ENCODE measurements around the gene TRABD2B. TPM values are rescaled to one million over a fixed set of nuclear protein-coding genes. Genes with fewer than 3 reads are reported as not detected.

The TRABD2B gene
- total and polyA plus RNA-seq, 2 of the 4 experiments (the other 2 are of a cell fraction), result not detected

DNA sequence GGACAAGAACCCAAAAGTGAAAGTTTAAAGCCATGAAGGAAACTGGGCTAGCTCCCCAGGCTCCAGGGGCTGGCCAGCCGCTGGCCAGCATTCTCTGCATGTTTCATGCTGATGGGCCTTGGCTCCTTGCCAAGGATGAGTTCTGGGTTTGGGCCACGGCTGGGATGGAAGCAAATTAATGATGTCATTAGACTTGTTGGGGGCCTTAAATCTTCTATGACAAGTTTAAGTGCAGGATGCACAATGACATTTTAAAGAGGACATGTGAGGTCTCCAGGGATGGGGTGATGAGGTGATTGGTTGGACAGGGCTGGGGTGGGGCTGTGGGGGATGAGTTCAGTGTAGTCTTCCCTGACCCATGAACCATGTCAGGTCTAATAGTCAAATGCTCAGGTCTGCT is 199.6 kb downstream of the TRABD2B start:
- H3K9me1 ChIP-seq (ENCODE audit: insufficient read depth, low read length), result no peaks in the 10 kb centered on the region
- H3K18ac ChIP-seq (ENCODE audit: low read depth, low read length), result no peak overlapping the region
- in situ Hi-C loops (cut with MboI; ENCODE audit: low sequenced_read_pairs), result no loop called here
- ChIA-PET CTCF (no interaction called here), POLR2A (ENCODE audit: unreplicated experiment) (no interaction called here)
- H3K9ac ChIP-seq (ENCODE audit: low read depth, low read length), result no peak overlapping the region
- no peaks in the 10 kb centered on the region for H3K27me3 ChIP-seq (ENCODE audit: control insufficient read depth, insufficient read depth, low read length)
- no peak overlapping the region for H3K27ac ChIP-seq (ENCODE audit: insufficient read depth, low read length)
- no peaks in the 10 kb centered on the region for H4K20me1 ChIP-seq (ENCODE audit: insufficient read depth, low read length)
- intact Hi-C loops (cut with micrococcal nuclease), result no loop called here
- no peak overlapping the region for H2AFZ ChIP-seq (replicated peaks; ENCODE audit: low read length, poor library complexity)
- H3K4me2 ChIP-seq (ENCODE audit: low read depth, low read length), result no peak overlapping the region
- H3K4ac ChIP-seq (ENCODE audit: low read depth, low read length), result no peak overlapping the region
- H3K56ac ChIP-seq (ENCODE audit: extremely low read depth, insufficient read depth, low read length), result no peak overlapping the region
- DNase-seq (no peak), ATAC-seq (ENCODE audit: low read depth) (no peak)
- H2AK5ac ChIP-seq (ENCODE audit: low read depth, low read length), result no peak overlapping the region
- no peak overlapping the region for H3K4me3 ChIP-seq (ENCODE audit: insufficient read depth, low read depth, low read length)
- no peak overlapping the region for H4K5ac ChIP-seq (ENCODE audit: low read depth, low read length)
- WGBS, 2 experiments (ENCODE audit: extremely low coverage in 2 of 2, insufficient read length in 1 of 2), result 33% methylated on average over 2 of the region's 2 CpGs; no CpG with 5 or more reads in 1 of the 2 experiments
- H2BK5ac ChIP-seq (ENCODE audit: low read depth, low read length, poor library complexity, severe bottlenecking), result no peak overlapping the region
- H3K23ac ChIP-seq (ENCODE audit: low read depth, low read length), result no peak overlapping the region
- BruUV-seq (replicated peaks), result no TSS peak
- dilution Hi-C loops (cut with HindIII; ENCODE audit: low sequenced_read_pairs, unreplicated experiment), result no loop called here
- no peak overlapping the region for H2BK120ac ChIP-seq (ENCODE audit: low read depth, low read length)
- TF ChIP-seq FOS (IDR thresholded peaks at IDR 0.05; ENCODE audit: low read depth, low read length) (no peak), MXI1 (IDR thresholded peaks at IDR 0.05; ENCODE audit: borderline replicate concordance, low read depth, low read length) (no peak), CHD1 (IDR thresholded peaks at IDR 0.05; ENCODE audit: low read depth, low read length) (no peak), CEBPB (IDR thresholded peaks at IDR 0.05; ENCODE audit: low read depth, low read length) (no peak), MAZ (IDR thresholded peaks at IDR 0.05; ENCODE audit: borderline replicate concordance, low read depth, low read length) (no peak), RFX5 (IDR thresholded peaks at IDR 0.05; ENCODE audit: low read depth, low read length) (no peak), RCOR1 (IDR thresholded peaks at IDR 0.05; ENCODE audit: insufficient replicate concordance, low read length) (no peak), POLR2A (IDR thresholded peaks at IDR 0.05; ENCODE audit: low read depth, low read length) (no peak), SMC3 (IDR thresholded peaks at IDR 0.05; ENCODE audit: low read depth, low read length) (no peak), MAFK (IDR thresholded peaks at IDR 0.05; ENCODE audit: low read depth, low read length) (no peak)
- TF ChIP-seq, protein P1, sequence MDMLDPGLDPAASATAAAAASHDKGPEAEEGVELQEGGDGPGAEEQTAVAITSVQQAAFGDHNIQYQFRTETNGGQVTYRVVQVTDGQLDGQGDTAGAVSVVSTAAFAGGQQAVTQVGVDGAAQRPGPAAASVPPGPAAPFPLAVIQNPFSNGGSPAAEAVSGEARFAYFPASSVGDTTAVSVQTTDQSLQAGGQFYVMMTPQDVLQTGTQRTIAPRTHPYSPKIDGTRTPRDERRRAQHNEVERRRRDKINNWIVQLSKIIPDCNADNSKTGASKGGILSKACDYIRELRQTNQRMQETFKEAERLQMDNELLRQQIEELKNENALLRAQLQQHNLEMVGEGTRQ (IDR thresholded peaks at IDR 0.05; ENCODE audit: low read depth, low read length), result no peak
- H3K36me3 ChIP-seq (ENCODE audit: control insufficient read depth, insufficient read depth, low read length), result no peaks in the 10 kb centered on the region
- H2AK9ac ChIP-seq (replicated peaks; ENCODE audit: low read depth, low read length, poor library complexity), result no peak overlapping the region
- no peak overlapping the region for H4K91ac ChIP-seq (ENCODE audit: insufficient read depth, low read depth, low read length)
- no peak overlapping the region for H2BK15ac ChIP-seq (ENCODE audit: low read depth, low read length)
- no peaks in the 10 kb centered on the region for H3K79me1 ChIP-seq (ENCODE audit: low read depth in 1 of 2, low read length in 2 of 2)
- H3K9me3 ChIP-seq (ENCODE audit: control insufficient read depth, insufficient read depth, low read length), result no peaks in the 10 kb centered on the region
- H2BK20ac ChIP-seq (ENCODE audit: low read depth, low read length), result no peak overlapping the region
- H4K8ac ChIP-seq (ENCODE audit: low read depth in 2 of 2, low read length in 2 of 2), result no peak overlapping the region
- H3K4me1 ChIP-seq (ENCODE audit: control insufficient read depth, insufficient read depth, low read length), result no peaks in the 10 kb centered on the region
- no peak overlapping the region for H3K14ac ChIP-seq (replicated peaks; ENCODE audit: low read depth, low read length)
